AG09319 (cell line): ENCODE results near the gene AJM1.

ENCODE experiments used
- DNase-seq: peaks from one replicate; pipeline ENCODE4 v3.0.0-alpha.2; 2010; ENCODE audit warnings: low read depth; ENCODE audit errors: extremely low read depth
- TF ChIP-seq, protein P1 (sequence below): IDR thresholded peaks from 2 replicates; pipeline ENCODE4 v1.5.1; 2011; ENCODE audit warnings: low read depth, mild to moderate bottlenecking, inconsistent platforms, low read length, moderate library complexity

Gene AJM1

DNA sequence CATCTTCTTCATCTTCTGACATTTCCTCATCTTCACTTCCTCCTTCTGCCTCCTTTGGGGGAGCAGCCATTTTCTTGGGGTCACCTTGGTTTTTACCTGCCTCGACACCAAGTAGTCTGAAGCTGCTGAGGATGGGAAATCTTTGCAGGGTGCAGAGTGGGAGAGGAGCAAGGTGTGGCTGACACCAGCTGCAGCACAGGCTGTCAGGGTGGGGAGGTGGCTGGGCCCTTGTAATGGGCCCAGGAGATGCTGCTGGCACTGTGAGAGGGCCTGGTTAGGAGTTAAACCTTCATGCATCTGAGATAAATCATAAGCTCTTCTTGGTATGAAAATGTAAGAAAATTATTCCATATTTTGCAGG, 26.9 kb upstream of the AJM1 start:
- TF ChIP-seq, protein P1, sequence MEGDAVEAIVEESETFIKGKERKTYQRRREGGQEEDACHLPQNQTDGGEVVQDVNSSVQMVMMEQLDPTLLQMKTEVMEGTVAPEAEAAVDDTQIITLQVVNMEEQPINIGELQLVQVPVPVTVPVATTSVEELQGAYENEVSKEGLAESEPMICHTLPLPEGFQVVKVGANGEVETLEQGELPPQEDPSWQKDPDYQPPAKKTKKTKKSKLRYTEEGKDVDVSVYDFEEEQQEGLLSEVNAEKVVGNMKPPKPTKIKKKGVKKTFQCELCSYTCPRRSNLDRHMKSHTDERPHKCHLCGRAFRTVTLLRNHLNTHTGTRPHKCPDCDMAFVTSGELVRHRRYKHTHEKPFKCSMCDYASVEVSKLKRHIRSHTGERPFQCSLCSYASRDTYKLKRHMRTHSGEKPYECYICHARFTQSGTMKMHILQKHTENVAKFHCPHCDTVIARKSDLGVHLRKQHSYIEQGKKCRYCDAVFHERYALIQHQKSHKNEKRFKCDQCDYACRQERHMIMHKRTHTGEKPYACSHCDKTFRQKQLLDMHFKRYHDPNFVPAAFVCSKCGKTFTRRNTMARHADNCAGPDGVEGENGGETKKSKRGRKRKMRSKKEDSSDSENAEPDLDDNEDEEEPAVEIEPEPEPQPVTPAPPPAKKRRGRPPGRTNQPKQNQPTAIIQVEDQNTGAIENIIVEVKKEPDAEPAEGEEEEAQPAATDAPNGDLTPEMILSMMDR = no peak

DNA sequence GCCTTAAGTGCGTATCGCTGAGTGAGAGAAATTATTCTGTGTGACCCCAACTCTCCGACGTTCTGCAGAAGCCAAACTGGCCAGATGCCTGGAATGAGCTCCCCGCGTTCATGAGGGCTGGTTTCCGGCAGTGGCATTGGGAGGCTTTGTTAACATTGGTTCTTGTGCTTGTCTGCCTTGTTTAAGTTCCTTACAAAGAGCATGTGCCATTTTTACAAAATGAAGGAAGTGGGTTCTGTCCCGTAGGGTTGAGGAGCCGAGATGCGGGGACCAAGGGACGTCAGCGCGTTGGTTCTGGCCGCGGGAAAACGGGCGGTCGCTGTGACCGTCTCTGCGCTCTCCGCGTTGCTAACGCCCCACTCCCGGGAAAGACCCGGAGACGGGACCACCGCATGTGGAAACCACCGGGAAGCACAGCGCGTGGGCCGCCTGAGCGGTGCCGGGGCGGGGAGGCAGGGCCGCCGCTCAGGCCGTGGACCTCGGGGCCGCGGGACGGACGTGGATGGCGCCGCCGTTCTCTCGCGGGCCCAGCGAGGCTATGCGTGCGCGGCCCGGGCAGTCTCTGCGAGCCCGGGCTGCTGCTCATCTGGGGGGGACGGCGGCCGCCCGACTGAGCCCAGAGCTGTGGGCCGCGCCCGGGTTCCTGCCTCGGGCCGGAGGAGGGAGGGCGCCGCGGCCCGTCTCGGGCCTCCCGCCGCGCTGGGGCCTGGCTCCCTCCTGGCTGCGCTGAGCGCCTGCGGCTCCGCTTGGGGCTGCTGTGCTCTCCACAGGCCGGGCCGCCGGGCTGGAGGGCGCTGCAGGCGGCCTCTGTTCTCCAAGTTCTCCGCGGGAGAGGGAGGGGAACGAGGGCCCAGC, 21.1 kb upstream of the AJM1 start:
- DNase-seq = no peak
- TF ChIP-seq, protein P1 = no peak

More for the DNA sequence above, 26.9 kb upstream of the AJM1 start:
- no peak for DNase-seq

DNA sequence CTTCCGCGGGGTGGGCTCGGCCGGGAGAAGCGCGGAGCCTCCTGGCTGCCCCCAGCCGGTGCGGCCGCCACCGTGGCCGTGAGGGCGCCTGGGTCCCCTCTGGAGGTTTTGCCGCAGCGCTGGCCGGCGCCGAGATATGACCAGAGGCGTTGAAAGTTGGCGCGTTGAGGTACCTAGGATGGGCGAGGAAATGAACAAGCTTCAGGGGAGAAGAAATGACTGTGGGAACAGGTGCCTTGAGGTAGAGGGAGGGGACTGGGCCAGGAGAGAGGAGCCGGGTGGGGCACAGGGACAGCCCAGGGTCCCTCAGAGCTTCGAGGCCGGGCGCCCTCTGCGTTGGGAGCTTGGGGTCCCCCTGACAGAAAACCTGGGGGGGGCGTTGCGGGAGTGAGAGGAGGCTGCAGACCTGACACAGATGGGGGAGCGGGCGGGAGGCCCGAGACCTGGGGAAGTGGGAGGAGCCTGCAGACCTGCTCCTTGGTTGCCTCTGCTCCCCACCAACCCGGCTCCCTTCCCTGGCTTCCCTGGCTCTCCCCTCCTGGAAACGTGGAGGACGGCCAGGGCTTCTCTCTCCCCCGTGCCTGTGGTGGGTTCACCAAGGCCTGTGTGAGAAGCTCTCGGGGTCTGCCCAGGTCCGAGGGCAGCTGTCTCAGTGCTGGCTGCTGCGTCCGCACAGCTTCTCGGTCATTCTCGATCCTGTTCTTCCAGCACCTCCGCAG, 20.3 kb upstream of the AJM1 start:
- DNase-seq = no peak
- TF ChIP-seq, protein P1 = no peak

DNA sequence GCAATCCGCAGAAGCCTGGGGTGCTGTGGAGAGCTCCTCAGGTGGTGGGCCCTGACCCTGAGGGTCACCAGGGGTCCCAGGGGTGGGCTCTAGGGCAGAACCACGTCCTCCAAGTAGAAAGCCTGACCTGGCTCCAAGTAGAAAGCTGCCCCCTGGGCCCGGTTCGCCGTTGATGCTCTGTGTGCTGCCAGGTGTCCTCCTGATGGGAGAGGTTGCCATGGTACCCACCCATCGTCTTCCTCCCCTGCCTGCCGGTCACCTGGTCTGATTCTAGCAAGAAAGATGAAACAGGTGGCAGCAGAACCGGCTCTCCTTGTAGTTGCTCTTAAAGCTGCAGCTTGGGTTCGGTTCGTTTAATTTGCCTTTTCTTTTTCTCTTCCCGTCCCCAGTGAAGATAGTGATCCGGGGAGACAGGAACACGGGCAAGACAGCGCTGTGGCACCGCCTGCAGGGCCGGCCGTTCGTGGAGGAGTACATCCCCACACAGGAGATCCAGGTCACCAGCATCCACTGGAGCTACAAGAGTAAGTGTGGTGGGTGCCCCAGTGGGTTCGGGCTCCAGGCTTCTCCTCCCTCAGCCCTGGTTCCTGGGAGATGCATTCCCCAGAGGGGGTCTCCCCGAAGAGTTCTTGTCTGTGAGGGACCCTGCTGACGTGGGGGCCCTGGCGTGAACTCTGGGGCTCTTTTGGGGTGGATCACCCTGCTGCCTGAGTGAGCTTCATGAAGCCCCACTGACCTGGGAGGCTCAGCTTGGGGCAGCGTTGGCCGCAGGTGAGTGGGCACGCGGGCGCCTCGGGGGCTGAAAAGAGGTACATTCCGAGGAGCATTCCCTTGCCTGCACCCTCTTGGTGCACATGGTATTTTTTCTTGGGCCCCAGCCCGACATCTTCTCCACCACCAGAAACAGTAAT, 18.9 kb upstream of the AJM1 start:
- no peak for DNase-seq
- TF ChIP-seq, protein P1 = no peak

DNA sequence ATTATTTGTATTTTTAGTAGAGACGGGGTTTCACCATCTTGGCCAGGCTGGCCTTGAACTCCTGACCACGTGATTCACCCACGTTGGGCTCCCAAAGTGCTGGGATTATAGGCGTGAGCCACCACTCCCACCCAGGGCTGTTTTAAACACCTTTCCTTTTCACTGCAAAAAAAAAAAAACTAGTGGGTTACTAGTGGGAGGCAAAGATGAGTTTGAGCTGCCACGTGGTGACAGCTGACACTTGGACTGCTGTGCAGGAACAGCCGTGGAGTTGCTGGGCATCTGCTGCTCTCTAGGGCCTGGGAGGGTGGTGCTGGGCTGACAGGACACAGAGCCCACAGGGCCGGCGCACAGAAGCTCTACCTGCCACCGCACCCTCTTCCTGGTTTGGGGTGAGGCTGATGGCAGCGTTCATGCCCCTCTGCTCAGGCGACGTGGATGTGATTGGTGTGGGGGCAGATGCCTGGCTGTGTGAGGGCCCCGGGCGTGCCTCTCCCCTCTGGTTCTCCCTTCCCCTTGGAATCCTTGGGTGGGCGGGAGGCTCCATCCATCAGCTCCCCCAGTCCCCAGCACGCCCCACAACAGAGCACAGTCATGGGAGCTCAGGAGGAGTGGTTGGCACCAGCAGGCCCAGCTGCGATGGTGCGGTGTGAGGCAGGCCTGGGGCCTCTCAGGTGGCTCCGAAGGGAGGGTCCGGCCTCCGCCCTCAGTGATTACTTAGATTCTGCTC, 17.6 kb upstream of the AJM1 start:
- TF ChIP-seq, protein P1 = no peak
- no peak for DNase-seq

DNA sequence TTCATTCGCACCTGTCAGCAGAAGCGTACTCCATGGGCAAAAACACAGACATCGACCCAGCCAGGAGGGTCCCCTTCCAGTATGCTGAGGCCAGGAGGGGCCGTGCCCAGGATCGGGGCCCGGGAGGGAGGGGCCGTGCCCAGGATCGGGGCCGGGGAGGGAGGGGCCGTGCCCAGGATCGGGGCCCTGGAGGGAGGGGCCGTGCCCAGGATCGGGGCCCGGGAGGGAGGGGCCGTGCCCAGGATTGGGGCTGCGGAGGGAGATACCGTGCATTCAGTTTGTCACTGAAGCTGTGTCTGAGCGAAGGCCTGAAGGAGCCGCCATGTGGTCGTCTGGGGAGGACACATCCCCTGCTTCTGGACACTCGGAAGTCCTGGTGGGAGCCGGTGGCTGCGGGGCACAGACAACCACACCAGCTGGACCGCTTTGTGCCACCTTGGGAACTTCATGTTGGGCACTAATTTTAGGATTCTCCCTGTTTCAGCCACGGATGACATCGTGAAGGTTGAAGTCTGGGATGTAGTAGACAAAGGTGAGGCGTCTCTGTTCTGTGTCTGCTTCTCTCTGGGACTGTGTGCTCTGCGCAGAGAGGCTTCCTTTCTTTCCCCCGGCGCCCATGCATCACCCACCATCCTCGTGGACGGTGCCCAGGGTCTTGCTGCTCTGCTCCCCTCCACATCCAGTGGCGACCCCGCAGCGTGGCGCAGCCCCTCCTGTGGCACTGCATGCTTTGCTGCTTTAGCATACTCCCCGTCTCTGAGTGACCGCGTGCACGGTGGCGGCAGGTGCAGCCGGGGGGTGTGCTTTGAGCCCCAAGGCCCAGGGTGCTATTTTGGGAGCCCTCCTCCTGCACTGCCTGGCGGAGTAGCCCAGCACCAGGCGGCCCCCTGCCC, 16.7 kb upstream of the AJM1 start:
- no peak for DNase-seq
- TF ChIP-seq, protein P1 = no peak
